Stimulated activated CD8-positive, alpha-beta memory T cell treated with anti-CD3 and anti-CD28 coated beads, Interleukin-12 subunit alpha, Interleukin-12 subunit beta, amount 100 ng/mL, for 24 hours (primary cell): ENCODE results near the gene FLNA.
"Not testable (repeated sequence)": the region's sequence is repeated elsewhere in the genome, so short reads cannot be mapped to it uniquely, and the experiment has no call there.

Experiments
- DNase-seq: peaks from one replicate; pipeline ENCODE4 v3.0.0-alpha.2; 2020; ENCODE audit errors: extremely low read depth

Gene FLNA

DNA sequence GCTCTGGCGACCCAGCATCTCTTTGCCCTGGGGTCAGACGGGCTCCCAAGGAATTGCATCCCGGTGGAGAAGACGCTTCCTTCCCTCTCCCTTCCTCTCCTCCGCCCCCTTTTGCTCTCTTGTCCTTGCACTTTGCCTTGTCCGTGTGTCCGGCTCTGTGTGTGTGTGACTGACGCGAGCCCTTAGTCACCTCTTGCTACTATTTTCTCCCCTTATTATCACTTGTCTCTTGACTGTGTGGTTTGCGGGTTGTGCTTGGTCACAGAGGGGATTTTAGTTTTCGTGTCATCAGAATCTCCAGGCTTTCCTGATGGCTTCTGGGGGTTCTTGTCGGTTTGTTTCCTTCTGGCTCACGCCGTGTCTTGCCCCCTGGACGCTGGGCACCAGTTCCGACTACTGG, 31.4 kb downstream of the FLNA start:
- not testable (repeated sequence) for DNase-seq

DNA sequence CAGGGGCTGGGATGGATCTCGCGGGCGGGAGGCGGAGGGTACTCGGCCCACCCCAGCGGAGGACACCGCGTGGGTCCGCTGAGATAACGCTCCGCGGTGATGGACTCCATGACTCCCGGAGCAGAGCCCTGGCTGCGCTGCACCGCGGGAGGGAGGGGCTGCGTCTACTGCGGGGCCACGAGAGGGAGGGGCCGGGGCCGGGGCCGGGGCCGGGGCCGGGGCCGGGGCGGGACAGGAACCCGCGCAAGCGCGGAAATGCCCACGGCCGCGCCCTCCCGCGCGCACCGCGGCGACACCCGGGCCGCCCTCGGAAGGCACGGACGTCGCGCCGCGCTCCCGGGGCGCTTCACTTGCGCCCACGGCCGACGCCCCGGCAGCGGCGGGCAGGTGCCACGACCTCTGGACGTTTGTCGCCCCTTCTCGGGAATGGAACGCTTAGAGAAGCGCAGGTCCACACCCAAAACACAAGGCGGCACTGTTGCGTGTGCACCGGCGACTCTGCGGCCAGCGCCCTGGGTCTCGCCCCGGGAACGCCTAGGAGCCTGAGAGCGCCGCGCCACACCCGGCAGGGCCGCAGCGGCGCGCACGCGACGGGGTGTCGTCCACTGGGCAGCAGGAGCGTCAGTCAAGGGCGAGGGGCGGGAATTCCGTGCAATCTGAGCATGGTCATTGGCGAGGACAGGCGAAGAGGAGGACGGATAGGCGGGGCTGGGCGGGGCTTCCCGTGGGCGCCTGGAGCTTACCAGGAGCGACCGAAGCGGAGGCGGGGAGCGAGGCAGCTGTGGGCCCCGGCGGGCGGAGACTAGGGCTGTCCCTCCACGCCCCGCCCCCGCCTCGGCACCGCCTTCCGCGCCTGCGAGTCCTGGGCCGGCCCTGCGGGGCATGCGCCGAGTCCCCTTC, 32.8 kb downstream of the FLNA start:
- not testable (repeated sequence) for DNase-seq

DNA sequence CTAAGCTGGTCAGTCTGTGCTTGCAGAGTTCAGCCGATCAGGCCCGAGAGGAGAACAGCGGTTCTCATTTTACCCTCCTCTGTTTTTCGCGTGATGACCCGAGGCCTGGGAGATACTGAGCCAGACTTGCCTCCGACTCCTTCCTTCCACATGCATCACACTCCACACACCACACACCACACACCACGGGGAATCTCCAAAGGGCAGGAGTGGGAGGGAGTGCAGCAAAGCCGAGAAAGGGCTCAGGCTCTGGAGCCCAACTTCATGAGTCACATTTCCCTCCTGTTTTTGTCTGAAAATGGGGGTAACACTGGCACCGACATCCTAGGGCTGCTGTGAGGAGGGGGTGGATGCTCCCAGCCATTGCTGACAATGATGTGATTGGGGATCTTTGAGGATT, 39.9 kb downstream of the FLNA start:
- no peak for DNase-seq

DNA sequence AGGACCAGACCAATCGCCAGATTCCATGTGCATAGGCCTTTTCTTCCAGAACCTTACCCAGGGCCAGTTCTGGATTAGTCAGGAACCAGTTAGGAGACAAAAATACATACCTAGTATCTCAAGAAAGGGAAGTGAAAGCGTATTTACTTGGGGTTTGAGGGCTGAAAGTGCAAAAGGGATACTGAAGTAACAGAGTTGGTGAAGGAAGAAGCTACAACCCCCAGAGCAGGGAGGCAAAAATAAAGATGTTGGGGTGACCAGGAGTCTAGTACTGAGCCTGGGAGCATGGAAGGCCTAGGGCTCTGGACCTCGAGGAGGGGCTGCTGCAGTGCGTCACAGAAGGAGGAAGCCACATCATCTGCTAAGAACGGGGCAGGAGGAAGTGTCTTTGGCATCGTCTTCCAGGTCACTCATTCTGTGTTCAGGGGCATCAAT, 40.6 kb downstream of the FLNA start:
- no peak for DNase-seq

DNA sequence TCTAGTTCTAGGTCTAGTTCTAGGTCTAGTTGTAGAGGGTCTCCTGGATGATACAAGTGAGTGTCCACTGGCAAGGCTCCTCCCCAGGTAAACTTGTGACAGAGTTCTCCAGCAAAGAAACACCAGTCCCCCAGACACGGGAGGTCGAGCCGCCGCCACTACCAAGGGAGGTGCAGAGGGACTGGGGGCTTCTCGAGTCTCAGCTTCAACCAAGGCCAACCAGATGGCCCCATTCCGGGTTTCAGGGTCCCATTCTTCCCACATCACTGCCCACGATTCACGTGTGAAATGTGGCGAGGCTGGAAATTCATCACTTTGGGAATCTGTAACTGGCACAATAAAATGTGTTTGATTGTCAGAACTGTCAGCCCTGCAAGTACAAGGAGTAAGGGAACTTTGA, 41.3 kb downstream of the FLNA start:
- DNase-seq: no peak

DNA sequence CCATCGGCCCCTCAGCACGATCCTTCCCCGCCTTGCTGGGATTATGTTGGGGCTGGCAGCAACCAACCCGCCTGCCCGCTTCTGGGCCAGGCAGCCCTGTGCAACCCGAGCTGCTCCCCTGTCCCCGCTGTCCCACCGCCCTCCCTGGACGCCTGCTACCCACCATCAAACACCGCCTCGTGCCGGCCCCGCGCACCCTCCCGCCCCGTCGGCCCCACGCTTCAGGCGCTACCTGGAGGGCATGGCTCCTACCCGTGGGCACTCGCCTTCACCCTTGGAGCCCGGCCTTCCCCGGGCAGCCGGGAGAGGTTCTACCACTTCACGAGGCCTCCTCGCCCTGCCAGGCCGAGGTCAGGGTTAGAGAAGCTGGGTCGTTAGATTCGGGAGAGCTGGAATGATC, 41.9 kb downstream of the FLNA start:
- DNase-seq: no peak

DNA sequence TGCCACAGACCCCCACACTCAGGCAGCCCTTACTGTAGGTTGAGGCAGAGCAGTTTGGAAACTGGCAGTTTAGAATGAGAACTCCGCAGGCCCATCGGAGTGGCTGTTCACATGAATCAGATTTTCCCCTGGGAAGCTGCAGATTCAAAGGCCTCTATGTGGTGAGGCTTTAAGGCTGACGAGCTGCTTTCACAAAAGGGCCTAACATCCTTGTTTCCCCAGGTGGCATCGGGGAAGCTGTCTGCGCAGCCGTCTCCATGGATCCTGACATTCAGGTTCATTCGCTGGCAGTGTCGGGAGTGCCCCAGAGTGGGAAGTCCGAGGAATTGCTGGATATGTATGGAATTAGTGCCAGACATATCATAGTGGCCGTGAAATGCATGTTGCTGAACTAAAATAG, 45.1 kb downstream of the FLNA start:
- DNase-seq: no peak

DNA sequence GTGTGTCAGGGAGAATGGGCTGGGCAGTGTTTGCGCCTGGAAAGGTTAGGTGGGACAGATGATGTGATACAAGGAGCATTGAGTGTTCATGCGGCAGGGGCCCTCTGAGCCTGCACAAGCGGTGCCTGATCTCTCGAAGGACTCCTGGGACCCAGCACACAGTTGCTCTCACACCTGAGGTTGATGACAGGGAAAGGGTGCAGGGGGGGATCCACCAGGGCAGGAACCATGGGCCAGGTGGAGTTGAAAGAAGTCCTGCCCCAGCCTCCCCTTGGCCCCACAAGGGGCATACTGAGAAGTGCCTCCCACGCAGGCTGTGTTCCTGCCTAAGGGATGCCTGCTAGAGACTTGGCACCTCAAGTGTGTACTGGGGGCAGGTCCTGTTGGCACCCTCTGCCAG, 45.8 kb downstream of the FLNA start:
- DNase-seq: no peak

DNA sequence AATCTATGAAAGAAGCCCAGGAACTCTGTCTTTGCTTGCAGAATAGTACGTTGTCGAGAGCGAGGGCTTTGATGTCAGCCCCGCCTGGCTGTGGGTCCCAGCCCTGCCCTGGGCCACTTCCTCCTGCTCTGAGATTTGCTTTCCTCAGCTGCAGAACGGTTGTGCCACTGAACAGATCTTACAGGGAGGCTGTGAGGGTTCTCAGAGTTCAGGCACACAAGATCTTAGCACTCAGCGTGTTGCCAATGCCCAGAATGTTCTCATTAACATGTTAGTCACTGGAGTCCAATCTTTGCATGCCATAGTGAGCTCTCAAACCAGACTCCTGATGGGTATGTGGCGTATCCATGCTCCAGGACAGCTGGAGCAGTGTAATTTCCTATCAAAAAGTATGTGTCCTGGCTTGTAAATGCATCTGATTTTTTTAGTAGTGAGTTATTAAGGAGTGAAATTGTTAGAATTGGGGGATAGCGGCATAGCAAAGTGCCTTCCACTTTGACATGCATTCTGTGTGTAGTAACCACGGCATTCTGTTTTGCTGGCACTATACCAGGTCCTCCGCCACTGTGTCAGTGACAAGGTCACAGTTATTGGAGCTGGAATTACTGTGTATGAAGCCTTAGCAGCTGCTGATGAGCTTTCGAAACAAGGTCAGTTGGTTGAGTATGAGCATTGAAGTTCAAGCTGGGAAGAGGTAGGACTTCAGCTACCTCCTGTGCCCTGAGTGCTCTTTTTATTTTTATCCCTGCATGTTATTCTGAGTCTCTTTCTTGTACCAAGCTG, 47.2 kb downstream of the FLNA start:
- no peak for DNase-seq

DNA sequence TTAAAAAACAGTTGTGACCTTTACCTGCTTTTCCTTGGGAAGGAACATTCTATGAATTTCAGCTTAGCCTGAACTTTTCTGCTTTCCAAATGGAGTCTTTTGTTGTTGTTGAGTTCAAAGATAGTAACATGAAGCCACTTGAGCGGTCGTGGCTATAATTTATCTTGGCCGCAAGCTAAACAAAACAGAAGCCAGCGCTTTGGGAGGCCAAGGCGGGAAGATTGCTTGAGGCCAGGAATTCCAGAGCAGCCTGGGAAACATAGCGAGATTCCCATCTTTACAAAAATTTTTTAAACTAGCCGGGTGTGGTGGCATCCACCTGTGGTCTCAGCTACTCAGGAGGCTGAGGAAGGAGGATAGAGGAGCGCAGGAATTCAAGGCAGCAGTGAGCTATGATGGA, 48.9 kb downstream of the FLNA start:
- no peak for DNase-seq

DNA sequence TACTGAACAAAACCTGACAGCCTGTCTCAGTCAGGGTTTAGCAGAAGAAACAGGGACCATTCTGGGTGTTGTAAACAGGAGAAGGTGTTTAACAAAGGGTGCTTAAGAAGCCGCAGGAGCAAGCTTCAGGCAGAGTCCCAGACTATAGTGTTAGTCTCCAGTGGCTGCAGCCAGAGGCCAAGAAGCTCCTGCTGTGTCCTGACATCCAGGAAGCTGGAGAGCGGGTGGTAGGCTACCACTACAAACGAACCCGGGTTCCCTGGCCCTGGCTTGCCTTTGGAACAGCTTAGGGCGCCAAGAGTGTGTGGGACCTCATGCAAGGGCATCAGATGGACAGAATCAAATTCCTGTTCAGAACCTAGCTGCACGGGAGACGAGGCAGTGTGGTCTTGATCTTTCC, 50.9 kb downstream of the FLNA start:
- DNase-seq: no peak

DNA sequence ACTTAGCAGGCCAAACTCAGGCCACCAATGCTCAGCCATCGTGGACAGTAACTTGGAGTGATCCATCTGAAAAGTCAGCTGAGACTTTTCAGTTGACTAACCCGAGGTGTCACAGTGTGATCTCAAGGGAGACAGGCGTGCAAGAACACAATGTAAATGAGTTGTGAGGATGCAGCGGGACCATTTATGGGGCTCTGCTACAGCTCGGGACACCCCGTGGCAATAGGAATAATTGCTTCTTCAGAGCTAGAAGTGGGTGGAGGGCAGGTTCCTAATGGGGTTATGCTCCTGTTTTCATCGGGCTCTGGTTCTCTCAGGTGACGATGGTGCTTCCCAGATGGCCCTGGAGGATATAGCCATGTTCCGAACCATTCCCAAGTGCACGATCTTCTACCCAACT, 51.5 kb downstream of the FLNA start:
- DNase-seq: no peak

DNA sequence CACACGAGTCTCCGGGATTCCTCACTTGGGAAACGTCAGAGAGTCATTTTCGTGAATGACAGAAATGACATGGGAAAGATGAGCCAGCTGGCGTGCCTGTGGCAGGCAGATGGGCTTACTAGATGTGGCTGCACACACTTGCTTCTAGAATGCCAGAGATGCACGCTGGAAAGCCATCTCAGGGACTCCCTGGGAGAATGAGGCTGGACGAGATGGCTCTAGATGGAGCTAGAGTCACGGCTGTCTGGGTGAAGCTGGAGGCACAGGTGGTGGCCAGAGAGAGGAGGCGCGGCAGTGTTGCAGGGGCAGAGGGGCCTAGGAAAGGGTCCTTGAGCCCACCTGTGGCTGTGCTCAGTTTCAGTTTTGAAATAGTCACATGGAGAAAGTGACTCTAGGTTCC, 52.8 kb downstream of the FLNA start:
- no peak for DNase-seq

DNA sequence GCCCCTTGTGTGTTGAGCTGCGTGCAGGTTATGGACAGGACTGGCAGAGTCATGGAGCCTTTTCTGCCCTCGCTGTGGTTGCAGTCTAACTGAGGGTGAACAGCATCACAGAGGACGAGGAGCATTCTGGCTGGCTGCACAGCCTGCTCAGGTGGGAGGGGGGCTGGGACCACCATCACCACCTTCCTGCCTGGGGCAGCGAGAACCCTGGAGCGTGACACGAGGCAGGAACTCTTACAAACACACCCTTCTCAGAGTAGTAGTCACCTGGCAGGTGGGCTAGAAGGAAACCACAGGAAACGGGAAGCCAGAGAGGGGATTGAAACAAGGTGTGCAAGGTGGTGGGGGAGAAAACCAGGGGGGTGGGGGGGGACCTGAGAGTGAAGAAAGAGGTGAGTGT, 53.3 kb downstream of the FLNA start:
- no peak for DNase-seq

DNA sequence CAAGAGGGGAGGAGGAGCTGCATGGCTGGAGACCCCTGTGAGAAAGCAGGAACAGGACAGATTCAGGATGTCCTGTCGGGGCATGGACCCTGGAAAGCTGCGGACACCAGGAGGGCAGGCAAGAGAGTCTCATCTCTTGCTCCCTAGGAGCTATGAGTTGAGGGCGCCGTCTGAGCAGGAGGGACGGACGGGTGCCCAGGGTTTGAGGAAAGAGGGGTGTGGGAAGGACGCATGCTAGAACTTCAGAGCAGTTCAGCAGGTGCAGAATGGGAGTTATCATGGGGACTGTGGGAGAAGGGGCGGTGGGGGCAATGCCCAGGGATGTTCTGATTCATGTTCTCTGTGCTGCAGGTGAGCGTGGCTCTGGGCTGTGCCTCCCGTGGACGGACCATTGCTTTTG, 54.0 kb downstream of the FLNA start:
- DNase-seq: no peak

DNA sequence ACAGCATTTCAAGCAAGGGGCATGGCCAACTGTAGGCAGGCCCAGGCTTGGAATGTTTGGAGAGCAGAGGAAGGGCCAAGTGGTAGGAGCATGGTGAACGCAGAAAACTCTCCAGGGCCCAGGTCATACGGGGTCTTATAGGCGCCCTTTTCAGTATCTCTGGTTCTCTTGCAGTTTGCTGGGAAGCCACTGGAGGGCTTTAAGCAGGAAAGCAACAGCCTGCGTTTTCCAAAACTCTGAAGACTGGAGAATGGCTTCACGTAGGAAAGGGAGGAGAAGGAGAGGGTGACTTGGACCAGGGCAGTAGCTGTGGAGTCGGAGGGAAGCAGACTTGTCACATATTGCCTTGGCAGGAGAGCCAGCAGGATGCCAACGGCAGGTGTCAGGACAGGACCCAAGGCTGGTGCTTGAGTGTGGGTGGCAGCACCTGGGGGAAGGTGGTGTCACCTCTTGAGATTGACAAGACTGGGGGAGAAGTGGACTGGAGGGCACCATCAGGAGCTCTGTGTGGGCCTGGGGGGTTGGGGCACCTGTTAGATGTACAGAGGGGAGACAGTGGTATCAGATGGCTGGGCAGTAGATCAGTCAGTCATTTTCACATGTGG, 56.9 kb downstream of the FLNA start:
- DNase-seq: no peak

DNA sequence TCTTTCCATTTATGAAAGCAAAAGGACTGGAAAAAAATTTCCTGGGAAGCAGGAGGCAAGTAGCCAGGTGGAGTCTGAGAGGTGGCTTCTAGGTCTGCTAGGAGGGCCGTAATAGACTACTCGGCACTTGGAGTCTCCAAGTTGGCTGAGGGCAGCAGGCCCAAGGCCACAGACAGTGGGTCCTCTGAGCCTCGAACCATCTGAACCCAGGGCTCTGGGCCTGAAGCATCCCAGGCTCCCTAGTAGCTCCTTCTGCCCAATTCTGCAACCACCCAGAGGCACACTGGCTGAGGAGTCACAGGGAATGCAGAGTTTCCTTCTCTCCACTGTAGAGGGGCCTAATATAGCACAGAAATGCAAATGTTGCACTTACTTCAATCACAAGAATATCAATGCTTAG, 59.0 kb downstream of the FLNA start:
- no peak for DNase-seq

DNA sequence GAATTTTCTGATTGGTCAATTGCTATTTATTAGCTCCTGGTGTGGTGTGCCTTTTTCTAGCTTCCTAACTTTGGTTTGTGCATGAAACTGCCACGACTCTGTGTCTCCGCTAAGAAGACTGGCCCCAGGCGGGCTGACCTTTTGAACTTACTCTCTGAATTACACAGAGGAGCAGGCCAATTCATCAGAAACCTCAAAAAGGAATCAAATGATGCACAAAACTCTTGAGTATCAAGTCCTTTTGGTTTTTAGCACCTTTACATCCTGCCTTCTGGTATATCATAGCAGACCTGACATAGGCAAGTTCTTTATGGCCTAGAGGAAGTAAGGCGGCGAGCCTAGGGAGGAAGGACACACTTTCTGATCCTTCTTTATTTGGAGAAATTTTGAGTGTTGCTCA, 61.3 kb downstream of the FLNA start:
- no peak for DNase-seq

DNA sequence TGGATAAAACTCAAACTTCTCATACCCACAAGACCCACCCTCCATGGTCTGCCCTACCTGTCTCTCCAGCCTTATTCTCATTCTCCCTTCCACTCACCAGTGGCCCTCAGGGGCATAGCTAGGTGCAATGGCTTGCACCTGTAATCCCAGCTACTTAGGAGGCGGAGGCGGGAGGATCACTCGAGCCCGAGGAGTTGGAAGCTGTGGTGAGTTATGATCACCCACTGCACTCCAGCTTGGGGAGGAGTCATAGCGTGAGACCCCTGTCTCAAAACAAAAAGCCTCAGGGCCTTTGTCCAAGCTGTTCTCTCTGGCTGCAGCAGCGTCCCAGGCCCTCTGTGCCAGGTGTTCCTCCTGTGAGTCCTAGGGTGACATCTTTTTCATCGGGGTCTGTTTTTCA, 62.3 kb downstream of the FLNA start:
- no peak for DNase-seq

DNA sequence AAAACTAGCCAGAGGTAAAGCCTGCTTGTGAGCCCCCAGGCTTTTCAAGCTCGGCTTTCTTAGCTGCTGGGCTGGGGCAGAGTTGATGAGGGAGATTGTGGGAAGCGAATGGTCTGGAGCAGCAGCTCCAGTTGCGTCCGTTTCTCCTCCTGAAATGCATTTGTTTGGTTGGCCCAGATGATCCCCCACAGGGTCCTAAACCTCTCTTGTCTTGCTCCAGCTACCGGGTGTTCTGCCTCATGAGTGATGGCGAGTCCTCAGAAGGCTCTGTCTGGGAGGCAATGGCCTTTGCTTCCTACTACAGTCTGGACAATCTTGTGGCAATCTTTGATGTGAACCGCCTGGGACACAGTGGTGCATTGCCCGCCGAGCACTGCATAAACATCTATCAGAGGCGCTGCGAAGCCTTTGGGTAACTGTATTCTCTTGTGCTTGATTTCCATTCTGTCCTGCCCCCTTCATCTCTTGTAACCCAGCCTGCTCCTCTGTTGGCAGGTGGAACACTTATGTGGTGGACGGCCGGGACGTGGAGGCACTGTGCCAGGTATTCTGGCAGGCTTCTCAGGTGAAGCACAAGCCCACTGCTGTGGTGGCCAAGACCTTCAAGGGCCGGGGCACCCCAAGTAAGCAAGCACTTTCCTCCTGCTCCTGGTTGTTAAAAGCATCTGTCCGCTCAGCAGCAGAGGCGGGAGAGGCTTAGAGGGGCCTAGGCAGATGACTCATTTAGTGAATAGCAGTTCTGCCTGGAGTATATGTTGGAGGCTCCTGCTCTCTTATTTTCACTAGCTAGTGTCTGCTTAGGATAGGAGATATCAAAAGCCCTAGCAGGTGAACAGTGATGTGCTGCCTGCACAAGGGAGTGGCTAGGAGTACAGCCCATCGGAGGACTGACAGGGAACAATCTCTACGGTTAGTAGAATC, 63.6 kb downstream of the FLNA start:
- DNase-seq: no peak

DNA sequence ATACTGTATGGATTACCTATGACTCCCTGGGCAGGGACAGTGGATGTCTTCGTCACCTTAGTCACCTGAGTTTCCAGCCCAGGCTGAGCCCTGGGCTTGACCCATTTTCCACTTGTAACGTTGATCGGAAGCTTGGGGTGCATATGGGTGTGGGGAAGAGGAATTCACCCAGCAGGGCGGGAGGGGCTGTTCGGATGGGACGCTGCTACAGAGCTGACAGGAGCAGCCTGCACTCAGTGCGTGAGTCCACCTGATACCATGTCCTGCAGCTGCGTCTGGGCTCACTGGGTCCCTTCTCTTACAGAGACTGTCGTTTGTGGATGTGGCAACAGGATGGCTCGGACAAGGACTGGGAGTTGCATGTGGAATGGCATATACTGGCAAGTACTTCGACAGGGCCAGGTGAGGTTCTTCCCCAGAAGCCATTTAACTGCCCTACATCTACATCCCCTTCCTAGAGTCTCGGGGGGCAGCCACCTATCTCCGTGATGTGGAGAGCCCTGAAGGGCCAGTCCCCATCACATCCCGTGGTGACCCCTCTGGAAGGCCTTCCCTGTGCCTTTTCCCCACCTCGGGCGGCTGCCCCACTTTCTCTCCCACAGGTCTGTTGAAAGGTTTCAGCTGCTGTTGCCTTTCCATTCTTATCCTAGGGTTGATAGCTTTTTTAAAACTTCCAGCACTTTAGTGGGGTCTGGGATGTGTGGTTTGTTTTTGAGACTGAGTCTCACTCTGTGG, 65.2 kb downstream of the FLNA start:
- DNase-seq: no peak
